ENCODE measurements around the gene FBXL3.

DNA sequence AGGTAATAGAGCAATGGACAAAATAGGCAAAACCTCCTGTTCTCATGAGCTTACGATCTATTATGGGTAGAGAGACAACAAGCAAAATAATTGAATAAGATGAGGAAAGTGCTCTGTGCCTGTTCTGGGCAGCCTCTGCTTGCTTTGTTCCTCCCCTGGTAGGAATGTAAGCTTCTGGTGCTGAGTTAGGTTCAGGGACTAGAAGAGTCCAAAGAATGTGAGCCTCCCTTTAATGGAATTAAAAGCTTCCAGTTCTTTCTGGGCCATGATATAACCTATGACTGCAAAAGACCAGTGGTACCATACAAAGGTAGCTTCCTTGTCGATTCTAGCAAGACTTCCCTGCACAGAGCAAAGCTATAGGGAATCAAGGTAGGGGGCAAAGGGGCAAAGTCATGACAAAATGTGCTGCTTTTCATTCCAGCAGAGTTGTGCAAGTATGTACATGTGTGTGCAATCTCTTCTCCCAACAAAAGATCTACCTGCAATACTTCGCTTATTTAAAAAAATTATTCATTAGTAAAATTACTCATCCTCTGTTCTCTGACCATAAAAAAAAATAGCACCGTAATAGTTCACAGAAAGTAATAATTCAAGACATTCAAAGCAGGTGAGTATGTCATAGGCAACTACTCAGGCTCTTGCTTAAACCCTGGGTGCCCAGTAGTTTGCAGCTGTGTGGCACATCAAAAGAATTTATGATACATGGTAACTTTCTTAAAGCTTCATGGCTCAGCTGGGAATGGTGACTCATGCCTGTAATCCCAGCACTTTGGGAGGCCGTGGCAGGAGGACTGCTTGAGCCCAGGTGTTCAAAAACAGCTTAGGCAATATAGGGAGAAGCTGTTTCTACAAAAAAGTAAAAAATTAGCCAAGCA, 57.2 kb downstream of the FBXL3 start:
- TF ChIP-seq CTCF (IDR thresholded peaks at IDR 0.05; ENCODE audit: insufficient read depth, low read depth, low read length) = no peak
- no peak for TF ChIP-seq EZH2 (IDR thresholded peaks at IDR 0.05; ENCODE audit: insufficient read depth, low read length)
